Measurements from ENCODE around the gene MED12L. TPM values are rescaled to one million over a fixed set of nuclear protein-coding genes. Genes with fewer than 3 reads are reported as not detected.

Gene MED12L
- total and polyA plus RNA-seq, 7 donors = 0.16 to 0.71 (median 0.28) TPM; not detected in 2

GRCh38 chr3:151321526-151321925, 236.1 kb downstream of the MED12L start:
- no peaks in the 10 kb centered on the region for H3K36me3 ChIP-seq
- H3K4me3 ChIP-seq = no peak overlapping the region
- TF ChIP-seq POLR2A (IDR thresholded peaks at IDR 0.05) (no peak), POLR2AphosphoS5 (IDR thresholded peaks at IDR 0.05) (no peak), EP300 (IDR thresholded peaks at IDR 0.05) (no peak), CTCF (IDR thresholded peaks at IDR 0.05) (no peak)
- no peaks in the 10 kb centered on the region for H3K4me1 ChIP-seq
- 41 to 46% methylated on average over 1 of the region's 1 CpG for WGBS, 2 donors
- no peaks in the 10 kb centered on the region for H3K9me3 ChIP-seq
- no peak for DNase-seq
- intact Hi-C loops (cut with DNase I) = no loop called here
- H3K27me3 ChIP-seq = no peaks in the 10 kb centered on the region
- H3K27ac ChIP-seq = no peak overlapping the region

- 93 to 94% methylated on average over 1 of the region's 1 CpG for WGBS, 2 donors
- H3K36me3 ChIP-seq = no peaks in the 10 kb centered on the region
- no peaks in the 10 kb centered on the region for H3K4me1 ChIP-seq
- intact Hi-C loops (cut with DNase I) = no loop called here
- no peaks in the 10 kb centered on the region for H3K27me3 ChIP-seq
- H3K9me3 ChIP-seq = no peaks in the 10 kb centered on the region
- no peak for TF ChIP-seq POLR2A (IDR thresholded peaks at IDR 0.05)
- no peak for DNase-seq
- no peak overlapping the region for H3K27ac ChIP-seq
- no peak overlapping the region for H3K4me3 ChIP-seq
Observed at GRCh38 chr3:151322511-151322910, 237.0 kb downstream of the MED12L start.

DNA sequence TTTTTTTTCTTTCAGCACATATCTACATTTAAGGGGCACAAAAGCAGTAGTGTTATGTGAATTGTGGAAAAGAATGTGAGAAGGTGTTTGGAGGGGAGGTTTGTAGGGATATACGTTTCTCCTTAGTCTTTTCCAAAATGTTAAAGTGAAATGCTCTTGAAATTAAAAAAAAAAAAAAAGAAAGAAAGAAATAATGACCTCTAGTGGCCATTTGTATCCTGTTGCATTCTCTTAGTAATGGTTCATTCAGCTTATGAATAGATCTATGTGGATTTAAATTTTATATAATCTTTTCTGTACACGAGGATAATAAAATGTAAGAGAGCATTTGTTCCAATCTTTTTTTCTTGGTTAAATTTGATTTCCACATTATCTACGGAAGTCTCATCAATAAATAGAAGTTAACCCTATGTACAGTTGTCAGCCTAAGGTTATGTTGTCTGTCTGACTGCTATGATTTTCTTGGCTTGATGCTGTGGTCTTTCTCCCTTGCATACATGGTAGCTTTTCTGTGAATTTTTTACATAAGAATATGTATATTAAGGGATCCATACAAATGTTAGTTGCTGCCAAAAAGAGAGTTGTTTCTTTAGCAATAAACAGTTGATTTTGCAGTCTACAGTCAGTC, 242.2 kb downstream of the MED12L start:
- intact Hi-C loops (cut with DNase I) = loop anchor here (5.0 kb wide), 1 partner anchor 160 kb away; no protein-coding TSS in a partner anchor
- DNase-seq = no peak
- TF ChIP-seq CTCF (IDR thresholded peaks at IDR 0.05) = peak in 2 of 4 experiments; percentile 16 to 52
- TF ChIP-seq EP300 (IDR thresholded peaks at IDR 0.05) = no peak
- no peaks in the 10 kb centered on the region for H3K4me1 ChIP-seq
- peak overlapping the region in 2 of 4 donors; percentile 6 to 24 for H3K4me3 ChIP-seq
- H3K27me3 ChIP-seq = no peaks in the 10 kb centered on the region
- H3K27ac ChIP-seq = no peak overlapping the region
- no peaks in the 10 kb centered on the region for H3K9me3 ChIP-seq
- H3K36me3 ChIP-seq = no peaks in the 10 kb centered on the region
- 4 to 22% methylated on average over 3 of the region's 3 CpGs for WGBS, 2 donors

DNA sequence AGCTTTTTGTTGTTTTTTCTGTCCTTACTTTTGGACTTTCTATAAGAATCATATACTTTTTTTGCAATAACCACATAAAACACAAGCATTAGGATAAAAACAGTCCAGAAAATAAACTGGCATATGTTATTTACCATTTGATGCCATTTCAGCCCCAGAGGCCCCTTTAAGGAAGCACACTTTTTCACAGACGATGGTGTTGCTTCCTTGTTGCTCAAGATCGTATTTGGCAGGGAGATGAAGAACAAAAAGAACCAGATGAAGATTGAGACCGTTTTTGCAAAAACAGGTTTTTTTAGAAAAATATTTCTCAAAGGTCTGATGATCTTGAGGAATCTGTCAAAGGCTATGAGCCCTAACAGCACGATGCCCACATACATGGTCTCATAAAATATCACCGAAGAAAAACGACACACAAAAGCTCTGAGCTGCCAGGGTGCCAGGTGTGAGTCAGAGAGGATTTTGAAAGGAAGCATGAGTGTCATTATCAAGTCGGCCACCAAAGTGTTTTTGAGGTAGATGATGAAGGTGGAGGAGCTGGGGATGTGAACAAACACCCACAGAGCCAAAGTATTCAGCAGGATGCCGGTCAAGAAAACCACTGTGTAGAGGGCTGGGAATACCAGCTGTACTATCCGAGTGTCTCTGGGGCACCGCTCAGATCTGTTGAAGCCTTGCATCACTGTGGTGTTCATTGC, 243.0 kb downstream of the MED12L start:
- intact Hi-C loops (cut with DNase I) = loop anchor here (5.0 kb wide), 1 partner anchor 161 kb away; no protein-coding TSS in a partner anchor
- Histone ChIP-seq H3K27ac (no peak overlapping the region), H3K4me3 (peak overlapping the region in 2 of 4 donors; percentile 19 to 24), H3K4me1 (no peaks in the 10 kb centered on the region), H3K27me3 (no peaks in the 10 kb centered on the region), H3K9me3 (no peaks in the 10 kb centered on the region), H3K36me3 (no peaks in the 10 kb centered on the region)
- DNase-seq = no peak
- 28 to 35% methylated on average over 10 of the region's 10 CpGs for WGBS, 2 donors
- TF ChIP-seq POLR2A (IDR thresholded peaks at IDR 0.05) (no peak), CTCF (IDR thresholded peaks at IDR 0.05) (no peak), EP300 (IDR thresholded peaks at IDR 0.05) (no peak), POLR2AphosphoS5 (IDR thresholded peaks at IDR 0.05) (no peak)

GRCh38 chr3:151329363-151329762, 243.9 kb downstream of the MED12L start, which contains the start of gene P2RY13:
Gene P2RY13, minus strand, starts transcription at chr3:151329549. Its CDS starts 21 bp downstream, at chr3:151329528.
- no peaks in the 10 kb centered on the region for H3K9me3 ChIP-seq
- TF ChIP-seq POLR2AphosphoS5 (IDR thresholded peaks at IDR 0.05) = peak in 1 of 4 donors; percentile 21
- TF ChIP-seq EP300 (IDR thresholded peaks at IDR 0.05) = no peak
- H3K27ac ChIP-seq = no peak within 1 kb of the TSS
- H3K4me3 ChIP-seq = peak within 1 kb of the TSS in 2 of 4 donors; percentile 19 to 24
- no peaks in the 10 kb centered on the region for H3K36me3 ChIP-seq
- no peak for DNase-seq
- intact Hi-C loops (cut with DNase I) = loop anchor here (5.0 kb wide), 1 partner anchor 162 kb away; no protein-coding TSS in a partner anchor
- no peaks in the 10 kb centered on the region for H3K27me3 ChIP-seq
- H3K4me1 ChIP-seq = no peaks in the 10 kb centered on the region
- WGBS, 2 donors = 82 to 90% methylated on average over 1 of the region's 1 CpG
